ENCODE results near the gene ZNF808.

ZNF808 gene

GRCh38 chr19:52585604-52586003, 58.1 kb downstream of the ZNF808 start:
- Histone ChIP-seq H3K36me3 (ENCODE audit: control insufficient read depth in 2 of 2, insufficient read depth in 1 of 2, low read length in 2 of 2) (peaks cover 0 to 38% of the 10 kb centered on the region in 2 experiments; a peak in 1 of 3 replicates), H3K9me3 (ENCODE audit: control insufficient read depth, insufficient read depth, low read depth, low read length) (no peaks in the 10 kb centered on the region), H3K4me3 (ENCODE audit: low read depth, low read length) (no peak overlapping the region), H3K27ac (ENCODE audit: extremely low read depth, low read depth, low read length) (no peak overlapping the region), H3K4me1 (ENCODE audit: control insufficient read depth, insufficient read depth, low read length) (no peaks in the 10 kb centered on the region)
- TF ChIP-seq ZNF629 (tag by site-specific recombination; IDR thresholded peaks at IDR 0.05) (no peak), ZNF266 (tag by site-specific recombination; IDR thresholded peaks at IDR 0.05; ENCODE audit: low read depth) (no peak)
- CTCF ChIA-PET, result no interaction called here
- POLR2A ChIA-PET, result no interaction called here

- Histone ChIP-seq H3K4me3 (ENCODE audit: low read depth, low read length) (no peak overlapping the region), H3K36me3 (ENCODE audit: control insufficient read depth in 2 of 2, insufficient read depth in 1 of 2, low read length in 2 of 2) (peaks cover 0 to 14% of the 10 kb centered on the region in 2 experiments; a peak in 1 of 3 replicates), H3K4me1 (ENCODE audit: control insufficient read depth, insufficient read depth, low read length) (no peaks in the 10 kb centered on the region), H3K27ac (ENCODE audit: extremely low read depth, low read depth, low read length) (no peak overlapping the region), H3K9me3 (ENCODE audit: control insufficient read depth, insufficient read depth, low read depth, low read length) (no peaks in the 10 kb centered on the region)
- POLR2A ChIA-PET, result interaction anchor here (1.0 kb wide), 1 partner anchor 247 kb away, joined by 3 read pairs; no protein-coding TSS in a partner anchor
- TF ChIP-seq SETDB1 (IDR thresholded peaks at IDR 0.05; ENCODE audit: insufficient read length, low read length) (no peak), ZNF248 (tag by site-specific recombination; IDR thresholded peaks at IDR 0.05) (no peak), MEIS1 (CRISPR knock-in tag; IDR thresholded peaks at IDR 0.05; ENCODE audit: borderline replicate concordance) (no peak), ZSCAN23 (tag by site-specific recombination; IDR thresholded peaks at IDR 0.05) (no peak), ZNF544 (tag by site-specific recombination; IDR thresholded peaks at IDR 0.05) (no peak), ZNF677 (tag by site-specific recombination; IDR thresholded peaks at IDR 0.05) (no peak), KLF9 (tag by site-specific recombination; IDR thresholded peaks at IDR 0.05; ENCODE audit: low read depth) (no peak)
- CTCF ChIA-PET, result interaction anchor here (0.6 to 2.1 kb wide), 2 partner anchors 14 to 221 kb away, joined by 3 to 5 read pairs; partner anchors contain the start of gene ZNF880
Measured at GRCh38 chr19:52590728-52591127, 63.3 kb downstream of the ZNF808 start.

- Histone ChIP-seq H3K9me3 (ENCODE audit: control insufficient read depth, insufficient read depth, low read depth, low read length) (no peaks in the 10 kb centered on the region), H3K4me3 (ENCODE audit: low read depth, low read length) (no peak overlapping the region), H3K27ac (ENCODE audit: extremely low read depth, low read depth, low read length) (no peak overlapping the region), H3K4me1 (ENCODE audit: control insufficient read depth, insufficient read depth, low read length) (no peaks in the 10 kb centered on the region), H3K36me3 (ENCODE audit: control insufficient read depth in 2 of 2, insufficient read depth in 1 of 2, low read length in 2 of 2) (peaks cover 0 to 25% of the 10 kb centered on the region in 2 experiments; a peak in 1 of 3 replicates)
- POLR2A ChIA-PET, result no interaction called here
- TF ChIP-seq ZNF510 (tag by site-specific recombination; IDR thresholded peaks at IDR 0.05; ENCODE audit: insufficient replicate concordance) (no peak), ZNF560 (tag by site-specific recombination; IDR thresholded peaks at IDR 0.05; ENCODE audit: borderline replicate concordance) (no peak), GFI1B (tag by site-specific recombination; IDR thresholded peaks at IDR 0.05) (no peak), ZNF350 (tag by site-specific recombination; IDR thresholded peaks at IDR 0.05) (no peak), ZNF571 (tag by site-specific recombination; IDR thresholded peaks at IDR 0.05) (no peak), ZNF513 (tag by site-specific recombination; IDR thresholded peaks at IDR 0.05) (no peak), ZNF341 (tag by site-specific recombination; IDR thresholded peaks at IDR 0.05; ENCODE audit: low read depth) (no peak), MEIS1 (CRISPR knock-in tag; IDR thresholded peaks at IDR 0.05; ENCODE audit: borderline replicate concordance) (no peak), ZBTB48 (tag by site-specific recombination; IDR thresholded peaks at IDR 0.05) (no peak), ZNF658 (tag by site-specific recombination; IDR thresholded peaks at IDR 0.05) (no peak), SP3 (tag by site-specific recombination; IDR thresholded peaks at IDR 0.05) (no peak), SP2 (tag by site-specific recombination; IDR thresholded peaks at IDR 0.05) (no peak), ZNF18 (tag by site-specific recombination; IDR thresholded peaks at IDR 0.05) (no peak), ZNF433 (tag by site-specific recombination; IDR thresholded peaks at IDR 0.05; ENCODE audit: low read depth) (no peak), ZNF132 (tag by site-specific recombination; IDR thresholded peaks at IDR 0.05; ENCODE audit: borderline replicate concordance) (no peak), ZXDB (tag by site-specific recombination; IDR thresholded peaks at IDR 0.05) (no peak), ZNF140 (tag by site-specific recombination; IDR thresholded peaks at IDR 0.05) (no peak), ZFP3 (tag by site-specific recombination; IDR thresholded peaks at IDR 0.05; ENCODE audit: low read depth) (no peak), ZSCAN5A (tag by site-specific recombination; IDR thresholded peaks at IDR 0.05) (no peak), ZNF488 (tag by site-specific recombination; IDR thresholded peaks at IDR 0.05) (no peak)
- CTCF ChIA-PET, result interaction anchor here (0.6 to 2.1 kb wide), 3 partner anchors 12 to 1200 kb away, joined by 3 to 5 read pairs (median 4); no protein-coding TSS in a partner anchor
Measured at GRCh38 chr19:52592301-52592700, 64.8 kb downstream of the ZNF808 start.

All from HEK293 (cell line).